K562 (cell line): ENCODE results near the gene FGF21. TPM values are rescaled to one million over a fixed set of nuclear protein-coding genes. Genes with fewer than 3 reads are reported as not detected.

Source experiments
- ATAC-seq: fragments of 200-7000 bp; cut with Tn5 transposase; 3 replicates; pipeline ENCODE4 v1.9.1; 2020; ENCODE audit warnings: moderate library complexity
- BruUV-seq: library from RNA; stranded (reverse); fragments of 400-500 nt; replicated peaks from 2 replicates; lab custom pipeline; 2021; lab: Mats Ljungman, UMichigan
- CTCF ChIA-PET: fragments of 300-600 bp; formaldehyde crosslinking; extraction: SDS; loops from one replicate; lab custom pipeline; 2021; ENCODE audit warnings: low intra/inter-chr PET ratio; lab: Yijun Ruan, JAX
- POLR2A ChIA-PET: fragments of 300-600, 350-650 bp; sonication (Branson Sonifier 250); formaldehyde crosslinking; extraction: SDS; loops from one replicate; lab custom pipeline; 2021; ENCODE audit warnings: antibody characterized with exemption, inconsistent platforms; lab: Yijun Ruan, JAX
- DNase-seq, 4 experiments: peaks; one replicate each; pipeline versions ENCODE4 v3.0.0 to v3.0.0-alpha.2; 2011 to 2018; ENCODE audit warnings: low spot score in 3 of 4, mixed read lengths in 3 of 4; ENCODE audit errors: extremely low read depth in 1 of 4
- FAIRE-seq: peaks from 2 replicates; lab custom pipeline; 2011; peaks lifted over from hg19 to GRCh38; lab: Jason Lieb, UNC
- H2AFZ ChIP-seq: 2 replicates; pipeline ENCODE4 v1.6.0; 2011; ENCODE audit warnings: low read depth, low read length, control low read depth, inconsistent platforms
- H3K27ac ChIP-seq: fragments of 200-600 bp; 3 replicates; pipeline ENCODE4 v1.8.0; 2011; ENCODE audit warnings: low read depth, mild to moderate bottlenecking, control low read depth, inconsistent platforms, low read length, moderate library complexity, mixed read lengths; ENCODE audit errors: extremely low read depth
- H3K27me3 ChIP-seq, 2 experiments: fragments of 300-600 bp in 1 of 2; 2 replicates in 1 of 2; 3 replicates in 1 of 2; pipeline versions ENCODE4 v1.6.0 to v1.8.0; 2011; ENCODE audit warnings: inconsistent platforms in 2 of 2, low read length in 2 of 2, mild to moderate bottlenecking in 1 of 2, mixed read lengths in 1 of 2, moderate library complexity in 1 of 2; ENCODE audit not compliant: control insufficient read depth in 2 of 2, insufficient read depth in 2 of 2
- H3K36me3 ChIP-seq: fragments of 300-600 bp; 3 replicates; pipeline ENCODE4 v1.8.0; 2011; ENCODE audit warnings: mild to moderate bottlenecking, low read length, inconsistent platforms; ENCODE audit not compliant: control insufficient read depth, insufficient read depth
- H3K4me1 ChIP-seq, 2 experiments: fragments of 200-600 bp in 1 of 2; replicated peaks in 1 of 2; 2 replicates in 1 of 2; 3 replicates in 1 of 2; pipeline versions ENCODE4 v1.5.1 to v1.8.0; 2011; ENCODE audit warnings: inconsistent platforms in 2 of 2, low read length in 2 of 2, mild to moderate bottlenecking in 1 of 2, mixed read lengths in 1 of 2, moderate library complexity in 1 of 2; ENCODE audit not compliant: control insufficient read depth in 2 of 2, insufficient read depth in 2 of 2
- H3K4me2 ChIP-seq: 2 replicates; pipeline ENCODE4 v1.6.1; 2011; ENCODE audit warnings: low read length, control low read depth, inconsistent platforms, mixed read lengths; ENCODE audit not compliant: insufficient read depth
- H3K4me3 ChIP-seq: fragments of 200-600 bp; sonication (generic), shearing (Covaris generic); 2 replicates; pipeline ENCODE4 v1.5.1; 2016; ENCODE audit warnings: control low read depth, inconsistent platforms
- H3K79me2 ChIP-seq: fragments of 200-600 bp; 3 replicates; pipeline ENCODE4 v1.8.0; 2011; ENCODE audit warnings: low read length, inconsistent platforms; ENCODE audit not compliant: control insufficient read depth, insufficient read depth
- H3K9ac ChIP-seq, 2 experiments: 2 replicates each; pipeline versions ENCODE4 v1.6.0 to v1.6.1; 2011; ENCODE audit warnings: low read depth in 2 of 2, low read length in 2 of 2, control low read depth in 1 of 2, inconsistent platforms in 1 of 2, mild to moderate bottlenecking in 1 of 2, mixed read lengths in 1 of 2; ENCODE audit not compliant: insufficient read depth in 1 of 2
- H3K9me1 ChIP-seq: one replicate; pipeline ENCODE4 v1.6.0; 2011; ENCODE audit warnings: inconsistent platforms, mild to moderate bottlenecking, low read length, moderate library complexity; ENCODE audit not compliant: control insufficient read depth, insufficient read depth
- H3K9me3 ChIP-seq: replicated peaks from 2 replicates; pipeline ENCODE4 v1.5.1; 2011; ENCODE audit warnings: low read depth, low read length, inconsistent platforms; ENCODE audit not compliant: control insufficient read depth, insufficient read depth
- H4K20me1 ChIP-seq: replicated peaks from 2 replicates; pipeline ENCODE4 v1.6.1; 2011; ENCODE audit warnings: low read length, inconsistent platforms, mixed read lengths; ENCODE audit not compliant: control insufficient read depth, insufficient read depth
- KAT8 ChIP-seq: fragments of 450-650 bp; IDR thresholded peaks from 2 replicates; pipeline ENCODE4 v1.6.1; 2016; ENCODE audit warnings: low read depth, mild to moderate bottlenecking
- PCBP1 ChIP-seq: fragments of 200-400 bp; formaldehyde crosslinking; IDR thresholded peaks from 2 replicates; pipeline ENCODE4 v1.6.1; 2018; ENCODE audit warnings: mild to moderate bottlenecking, low read depth, low read length; ENCODE audit not compliant: poor library complexity, severe bottlenecking
- POLR2G ChIP-seq: fragments of 200-400 bp; formaldehyde crosslinking; IDR thresholded peaks from 2 replicates; pipeline ENCODE4 v1.6.1; 2017; ENCODE audit warnings: low read depth, mild to moderate bottlenecking, antibody characterized with exemption, low read length, moderate library complexity
- WGBS: fragments of 100-300 bp; shearing (Covaris generic); methylation state at CpG from one replicate; pipeline ENCODE4 v1.1.6; 2016; ENCODE audit warnings: low coverage, mixed read lengths; ENCODE audit not compliant: insufficient coverage; ENCODE audit errors: missing lambda C conversion rate; 5-methylcytosine and 5-hydroxymethylcytosine counted together
- in situ Hi-C: fragments of 300-500 bp; cut with MboI; formaldehyde crosslinking; loops from 4 replicates; pipeline ENCODE4 v1.15.0; 2018; ENCODE audit warnings: inconsistent platforms, mixed read lengths
- intact Hi-C: fragments of 100-400 bp; cut with micrococcal nuclease; formaldehyde crosslinking; loops from 2 replicates; pipeline ENCODE4 v1.14.2; 2022
- polyA plus RNA-seq, 8 experiments: library from polyadenylated mRNA; depleted of rRNA in 4 of 8; stranded (reverse) in 5 of 8; unstranded in 3 of 8; fragments of >200 nt; fragmentation: Nextera tagmentation in 2 of 8; fragmentation: Illumina TruSeq in 1 of 8; extraction: Ambion mirVana in 2 of 8; extraction: Trizol in 1 of 8; gene quantifications; 2 replicates each; pipeline versions ENCODE4 v1.2.1 to v1.2.3, GENCODE V29; 2011 to 2014; ENCODE audit warnings: inconsistent platforms in 1 of 8, missing spikeins in 1 of 8
- total RNA-seq, 7 experiments: library from RNA; depleted of rRNA in 6 of 7; stranded (reverse); fragments of >200 nt in 6 of 7; fragmentation: Illumina TruSeq in 2 of 7; extraction: Trizol in 2 of 7; gene quantifications; 2 replicates each; pipeline versions ENCODE4 v1.2.1 to v1.2.3, GENCODE V29; 2011 to 2021; ENCODE audit warnings: low replicate concordance in 1 of 7

The FGF21 gene
- total and polyA plus RNA-seq, 9 of the 15 experiments (the other 6 are each of a cell fraction or from before 2014, with no cell fraction given), result 0.04 to 0.77 (median 0.09) TPM; not detected in 6

GRCh38 chr19:48719263-48720171 is 35.8 kb upstream of the FGF21 start, which contains the start of gene MAMSTR:
TSS of gene MAMSTR (minus strand) at chr19:48719725. CDS start at chr19:48719031, 694 bp downstream.
- TF ChIP-seq PCBP1, result peak; percentile 30
- no peak for TF ChIP-seq KAT8
- peak; percentile 68 for TF ChIP-seq POLR2G
- TF ChIP-seq, all 486 proteins: peak for 2
- intact Hi-C loops (no loop called here), in situ Hi-C loops (no loop called here)
- H2AFZ ChIP-seq, result peak within 1 kb of the TSS; percentile 98
- CTCF ChIA-PET, result interaction anchor here (0.6 kb wide), 1 partner anchor 532 kb away, joined by 4 read pairs; no protein-coding TSS in a partner anchor
- FAIRE-seq (no peak), ATAC-seq (no peak), DNase-seq (peak in 2 of 4 experiments; percentile 41 to 44)
- POLR2A ChIA-PET, result interaction anchor here (1.1 kb wide), 1 partner anchor 58 kb away, joined by 3 read pairs; no protein-coding TSS in a partner anchor
- H3K36me3 ChIP-seq, result no peaks in the 10 kb centered on the region
- 80% methylated on average over 15 of the region's 33 CpGs for WGBS
- no peaks in the 10 kb centered on the region for H4K20me1 ChIP-seq
- H3K4me1 ChIP-seq, result peaks cover 16 to 62% of the 10 kb centered on the region in 2 experiments
- no TSS peak for BruUV-seq
- no peaks in the 10 kb centered on the region for H3K9me1 ChIP-seq
- H3K79me2 ChIP-seq, result 0 out of 3 replicates have a peak, but pooled peaks cover 3% of the 10 kb centered on the region
- peak within 1 kb of the TSS; percentile 69 to 91 for H3K9ac ChIP-seq
- peak within 1 kb of the TSS; percentile 75 for H3K27ac ChIP-seq
- peak within 1 kb of the TSS; percentile 84 for H3K4me2 ChIP-seq
- H3K9me3 ChIP-seq, result no peaks in the 10 kb centered on the region
- H3K4me3 ChIP-seq, result peak within 1 kb of the TSS; percentile 54
- H3K27me3 ChIP-seq, result no peaks in the 10 kb centered on the region
